ENCODE measurements around the gene PODXL2.

Gene PODXL2

GRCh38 chr3:127611251-127611650 is 17.7 kb upstream of the PODXL2 start:
- ChIA-PET CTCF (no interaction called here), POLR2A (interaction anchor here (1.1 to 1.9 kb wide), 3 partner anchors 9 to 17 kb away, joined by 3 to 6 read pairs (median 4); no protein-coding TSS in a partner anchor)
- TF ChIP-seq CTBP1 (IDR thresholded peaks at IDR 0.05; ENCODE audit: borderline replicate concordance) (no peak), NFRKB (IDR thresholded peaks at IDR 0.05) (no peak), LEF1 (IDR thresholded peaks at IDR 0.05; ENCODE audit: borderline replicate concordance) (no peak), PKNOX1 (IDR thresholded peaks at IDR 0.05) (no peak), FOXA1 (IDR thresholded peaks at IDR 0.05) (no peak), SP1 (IDR thresholded peaks at IDR 0.05) (no peak), FOXM1 (IDR thresholded peaks at IDR 0.05; ENCODE audit: borderline replicate concordance) (no peak), ARNT (IDR thresholded peaks at IDR 0.05) (no peak), ELF4 (IDR thresholded peaks at IDR 0.05) (no peak), FOXK2 (IDR thresholded peaks at IDR 0.05) (no peak), L3MBTL2 (conservative IDR thresholded peaks at IDR 0.05) (no peak), TARDBP (IDR thresholded peaks at IDR 0.05) (no peak), HDGF (IDR thresholded peaks at IDR 0.05; ENCODE audit: borderline replicate concordance) (no peak), ZNF384 (IDR thresholded peaks at IDR 0.05) (no peak), SUZ12 (IDR thresholded peaks at IDR 0.05) (no peak), BHLHE40 (IDR thresholded peaks at IDR 0.05; ENCODE audit: borderline replicate concordance) (no peak)
- no peak for DNase-seq (ENCODE audit: extremely low spot score)

DNA sequence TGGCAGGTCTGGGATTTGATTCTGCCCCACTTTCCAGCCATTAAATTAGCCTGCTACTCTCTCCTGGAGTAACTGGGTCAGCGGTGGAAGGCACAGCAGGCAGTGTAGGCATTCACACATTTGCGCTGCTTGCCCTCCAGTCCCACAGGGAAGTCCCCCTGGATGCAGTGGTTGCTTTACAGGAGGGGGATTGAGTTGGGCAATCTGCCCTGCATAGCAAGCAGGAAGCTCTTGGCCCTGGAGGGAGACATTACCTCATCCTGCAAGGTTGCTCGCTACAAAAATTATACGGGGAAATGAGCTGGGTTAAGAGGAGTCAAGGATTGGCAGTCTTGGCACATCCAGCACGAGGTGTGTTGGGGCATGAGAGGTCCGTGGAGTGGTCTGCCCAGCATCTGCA is 16.0 kb upstream of the PODXL2 start:
- POLR2A ChIA-PET = no interaction called here

DNA sequence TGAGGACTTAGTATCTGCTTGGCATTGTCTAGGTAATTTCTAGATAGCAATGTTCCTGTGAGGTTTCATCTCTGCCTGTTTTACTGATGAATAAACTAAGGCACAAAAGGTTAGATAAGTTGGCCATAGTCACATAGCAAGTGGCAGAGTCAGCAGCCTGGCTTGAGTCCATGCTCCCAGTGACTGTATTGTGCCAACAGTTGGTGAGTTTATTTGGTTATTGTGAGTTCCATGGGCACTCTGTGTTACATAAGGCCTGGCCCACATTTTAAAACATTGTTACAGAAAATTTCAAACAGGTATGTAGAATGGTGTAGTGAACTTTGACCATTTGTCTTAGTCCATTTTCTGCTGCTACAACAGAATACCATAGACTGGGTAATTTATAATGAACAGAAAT is 15.6 kb upstream of the PODXL2 start:
- ChIA-PET CTCF (no interaction called here), POLR2A (no interaction called here)
- DNase-seq (ENCODE audit: extremely low spot score) = no peak
- TF ChIP-seq L3MBTL2 (conservative IDR thresholded peaks at IDR 0.05) = no peak
- TF ChIP-seq SUZ12 (IDR thresholded peaks at IDR 0.05) = no peak
- no peak for TF ChIP-seq ELF4 (IDR thresholded peaks at IDR 0.05)

More for the DNA sequence above, 16.0 kb upstream of the PODXL2 start:
- DNase-seq (ENCODE audit: extremely low spot score) = no peak
- CTCF ChIA-PET = no interaction called here
- TF ChIP-seq SUZ12 (IDR thresholded peaks at IDR 0.05) (no peak), FOXM1 (IDR thresholded peaks at IDR 0.05; ENCODE audit: borderline replicate concordance) (no peak), LEF1 (IDR thresholded peaks at IDR 0.05; ENCODE audit: borderline replicate concordance) (no peak), FOXA1 (IDR thresholded peaks at IDR 0.05) (no peak), HDGF (IDR thresholded peaks at IDR 0.05; ENCODE audit: borderline replicate concordance) (no peak), NFRKB (IDR thresholded peaks at IDR 0.05) (no peak), ZNF384 (IDR thresholded peaks at IDR 0.05) (no peak), L3MBTL2 (conservative IDR thresholded peaks at IDR 0.05) (no peak), ELF4 (IDR thresholded peaks at IDR 0.05) (no peak), SP1 (IDR thresholded peaks at IDR 0.05) (no peak), FOXK2 (IDR thresholded peaks at IDR 0.05) (no peak), TARDBP (IDR thresholded peaks at IDR 0.05) (no peak), ARNT (IDR thresholded peaks at IDR 0.05) (no peak), CTBP1 (IDR thresholded peaks at IDR 0.05; ENCODE audit: borderline replicate concordance) (no peak), PKNOX1 (IDR thresholded peaks at IDR 0.05) (no peak), BHLHE40 (IDR thresholded peaks at IDR 0.05; ENCODE audit: borderline replicate concordance) (no peak)

DNA sequence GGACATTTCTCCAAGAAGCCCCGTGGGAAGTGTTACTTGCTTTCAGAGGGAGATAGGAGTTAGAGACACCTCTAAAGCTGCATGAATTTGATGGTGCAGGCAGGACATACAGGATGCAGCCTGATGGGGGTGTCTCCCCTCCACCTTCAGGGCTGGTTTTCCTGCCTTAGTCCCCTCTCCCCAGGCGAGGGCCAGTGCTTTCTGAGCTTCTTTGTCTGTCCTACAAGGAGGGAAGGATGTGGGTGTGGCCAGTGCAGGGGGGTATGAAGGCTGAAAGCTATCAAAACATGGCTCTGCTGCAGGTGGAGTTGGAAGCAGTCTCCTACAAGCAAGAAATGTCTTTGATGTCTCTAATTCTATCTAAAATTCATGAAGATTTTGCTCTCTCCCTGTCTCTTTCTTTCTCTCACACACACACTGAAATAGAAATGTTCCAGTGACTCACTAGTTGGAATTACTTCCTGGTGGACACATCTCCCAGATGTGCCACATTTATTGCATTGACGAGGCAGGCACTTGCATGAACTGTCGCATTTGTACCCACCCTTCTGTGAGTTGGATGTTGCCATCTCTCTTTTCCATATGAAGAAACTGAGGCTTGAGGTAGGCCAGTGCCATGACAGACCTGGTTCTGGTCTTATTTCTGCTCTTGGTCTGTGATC is 13.9 kb upstream of the PODXL2 start:
- POLR2A ChIA-PET = no interaction called here
- CTCF ChIA-PET = no interaction called here
- TF ChIP-seq SP1 (IDR thresholded peaks at IDR 0.05) (no peak), PKNOX1 (IDR thresholded peaks at IDR 0.05) (no peak), SUZ12 (IDR thresholded peaks at IDR 0.05) (no peak), FOXA1 (IDR thresholded peaks at IDR 0.05) (no peak), ELF4 (IDR thresholded peaks at IDR 0.05) (no peak), BHLHE40 (IDR thresholded peaks at IDR 0.05; ENCODE audit: borderline replicate concordance) (no peak), FOXK2 (IDR thresholded peaks at IDR 0.05) (no peak), ZNF384 (IDR thresholded peaks at IDR 0.05) (no peak), NFRKB (IDR thresholded peaks at IDR 0.05) (no peak), L3MBTL2 (conservative IDR thresholded peaks at IDR 0.05) (no peak)
- DNase-seq (ENCODE audit: extremely low spot score) = no peak

- TF ChIP-seq PKNOX1 (IDR thresholded peaks at IDR 0.05) (no peak), ELF4 (IDR thresholded peaks at IDR 0.05) (no peak), NFRKB (IDR thresholded peaks at IDR 0.05) (no peak), CTBP1 (IDR thresholded peaks at IDR 0.05; ENCODE audit: borderline replicate concordance) (no peak), FOXA1 (IDR thresholded peaks at IDR 0.05) (no peak), ZNF384 (IDR thresholded peaks at IDR 0.05) (no peak), LEF1 (IDR thresholded peaks at IDR 0.05; ENCODE audit: borderline replicate concordance) (no peak), ARNT (IDR thresholded peaks at IDR 0.05) (no peak), SUZ12 (IDR thresholded peaks at IDR 0.05) (no peak), TARDBP (IDR thresholded peaks at IDR 0.05) (no peak), SP1 (IDR thresholded peaks at IDR 0.05) (no peak), HDGF (IDR thresholded peaks at IDR 0.05; ENCODE audit: borderline replicate concordance) (no peak), L3MBTL2 (conservative IDR thresholded peaks at IDR 0.05) (no peak), BHLHE40 (IDR thresholded peaks at IDR 0.05; ENCODE audit: borderline replicate concordance) (no peak), FOXK2 (IDR thresholded peaks at IDR 0.05) (no peak), FOXM1 (IDR thresholded peaks at IDR 0.05; ENCODE audit: borderline replicate concordance) (no peak)
- ChIA-PET CTCF (no interaction called here), POLR2A (no interaction called here)
- no peak for DNase-seq (ENCODE audit: extremely low spot score)
Measured at GRCh38 chr3:127615631-127616305, 13.2 kb upstream of the PODXL2 start.
